HG03139 (cell line): ENCODE results near the gene CPLANE2.
"Not testable (repeated sequence)": the region's sequence is repeated elsewhere in the genome, so short reads cannot be mapped to it uniquely, and the experiment has no call there.

Experiments used
- ATAC-seq: cut with Tn5 transposase; IDR thresholded peaks from one replicate; pipeline ENCODE4 v1.9.1; 2021; ENCODE audit not compliant: unreplicated experiment

The CPLANE2 gene

GRCh38 chr1:16249596-16250241 is 12.7 kb upstream of the CPLANE2 start:
- no peak for ATAC-seq

DNA sequence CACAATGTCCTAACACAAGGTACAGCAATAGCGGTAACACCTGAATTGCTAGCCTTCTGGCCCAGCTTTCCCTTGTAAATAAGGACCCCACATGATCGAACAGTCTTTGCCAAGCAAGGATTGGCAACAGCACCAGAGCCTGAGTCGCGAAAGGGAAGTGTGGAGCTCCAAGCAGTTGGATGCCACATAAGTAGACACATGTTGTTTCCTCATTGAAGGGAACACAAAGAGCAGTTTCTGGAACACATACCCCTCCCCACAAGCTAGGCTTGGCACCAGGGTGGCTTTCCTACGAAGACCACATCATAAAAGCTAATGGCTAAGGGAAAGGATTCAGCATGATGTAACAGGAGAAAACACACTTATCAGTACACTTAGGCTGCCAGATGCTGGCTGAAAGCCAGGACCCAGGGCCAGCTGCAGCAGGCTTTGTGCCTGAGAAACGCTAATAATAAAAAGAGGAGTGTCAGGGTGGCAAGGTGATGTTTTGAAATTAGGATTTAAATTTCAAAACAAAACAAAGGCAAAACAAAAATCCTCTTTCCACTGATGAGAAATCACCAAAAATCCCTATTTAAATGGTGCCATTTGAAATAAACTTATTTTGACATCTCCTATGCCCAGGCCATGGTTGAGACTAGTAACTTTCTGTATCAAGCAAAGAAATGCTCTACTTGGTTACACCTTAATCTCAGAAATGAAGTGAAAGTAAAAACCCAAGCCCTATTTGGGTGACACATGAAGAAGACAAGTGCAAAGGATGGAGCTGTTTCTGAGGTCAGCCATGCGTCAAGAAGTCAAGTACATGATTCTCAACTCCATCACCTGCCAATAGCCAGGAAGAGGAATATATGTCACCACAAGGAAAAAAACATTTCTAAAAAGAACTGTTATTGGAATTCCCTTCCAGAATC is 11.9 kb upstream of the CPLANE2 start:
- ATAC-seq, result no peak

- no peak for ATAC-seq
These were observed 11.0 kb upstream of the CPLANE2 start for GRCh38 chr1:16248007-16248436.

DNA sequence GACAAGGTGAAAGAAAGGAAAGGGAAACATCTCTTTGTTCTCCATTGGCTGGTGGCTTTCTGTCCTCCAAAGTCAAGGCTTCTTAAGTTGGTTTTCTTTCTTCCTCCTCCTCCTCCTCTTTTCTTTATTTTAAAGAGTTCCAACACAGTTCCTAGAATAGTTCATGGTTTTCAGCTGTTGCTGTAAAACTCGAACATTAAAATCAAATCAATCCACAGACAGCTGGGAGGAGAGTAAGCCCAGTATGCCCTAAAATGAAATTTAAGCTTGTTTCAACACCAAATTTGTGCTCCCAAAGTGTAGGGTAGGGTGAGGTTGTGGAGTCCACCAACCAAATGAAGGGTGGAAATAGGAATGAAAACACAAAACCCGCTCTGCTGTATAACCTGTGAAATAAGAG is 10.5 kb upstream of the CPLANE2 start:
- no peak for ATAC-seq

DNA sequence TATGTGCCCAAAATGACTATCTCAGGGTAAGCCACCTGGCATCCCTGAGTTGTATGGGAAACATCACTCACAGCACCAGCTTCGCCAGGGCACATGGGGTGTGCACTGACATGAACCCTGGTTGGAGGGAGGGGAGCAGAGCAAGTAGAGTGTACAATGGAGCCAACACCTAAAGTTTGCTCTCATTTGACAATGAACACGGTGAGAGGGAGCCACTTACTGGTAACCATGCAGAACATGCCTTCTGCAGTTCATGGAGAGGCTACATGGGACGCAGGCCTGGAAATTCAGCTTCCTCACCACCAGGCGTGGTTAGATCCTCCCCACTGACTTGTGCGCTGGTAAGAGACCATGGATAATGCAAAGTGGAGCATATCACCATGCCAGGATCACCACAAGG is 10.0 kb upstream of the CPLANE2 start:
- no peak for ATAC-seq

- ATAC-seq, result not testable (repeated sequence)
These were observed 9.3 kb upstream of the CPLANE2 start for GRCh38 chr1:16246239-16246638.

DNA sequence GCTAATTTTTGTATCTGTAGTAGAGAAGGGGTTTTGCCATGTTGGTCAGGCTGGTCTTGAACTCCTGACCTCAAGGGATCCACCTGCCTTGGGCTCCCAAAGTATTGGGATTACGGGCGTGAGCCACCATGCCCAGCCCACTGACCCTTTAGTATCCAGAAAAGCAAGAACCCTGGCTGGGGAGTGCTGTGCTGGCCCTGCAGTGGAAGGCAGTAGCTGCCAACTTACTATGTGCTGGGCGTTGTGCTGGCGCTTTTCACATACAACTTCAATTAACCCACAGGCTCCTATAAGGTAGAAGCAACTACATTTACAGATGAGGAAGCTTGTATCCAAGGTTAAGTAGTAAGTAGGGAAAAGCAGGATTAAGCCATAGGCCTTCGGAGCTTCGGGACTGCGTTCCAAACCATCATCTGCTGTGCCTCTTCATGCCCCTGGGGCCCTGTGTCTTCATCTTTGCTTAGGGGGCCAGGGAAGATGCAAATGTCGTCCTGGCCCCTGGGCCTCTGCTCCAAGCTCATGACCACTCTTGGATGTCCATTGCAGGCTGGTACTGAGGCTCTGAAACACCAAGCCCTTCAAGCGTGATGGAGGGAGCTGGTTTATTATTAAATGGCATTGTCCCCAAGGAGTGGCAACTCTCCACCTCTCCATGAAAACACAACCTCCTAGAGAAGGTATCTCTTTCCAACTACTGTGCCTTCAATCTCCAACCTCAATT is 8.7 kb upstream of the CPLANE2 start:
- no peak for ATAC-seq

GRCh38 chr1:16244650-16245285 is 7.8 kb upstream of the CPLANE2 start:
- no peak for ATAC-seq

- ATAC-seq, result no peak
These were observed 7.1 kb upstream of the CPLANE2 start for GRCh38 chr1:16243936-16244649.

- ATAC-seq, result no peak
These were observed 6.2 kb upstream of the CPLANE2 start for GRCh38 chr1:16243215-16243610.

DNA sequence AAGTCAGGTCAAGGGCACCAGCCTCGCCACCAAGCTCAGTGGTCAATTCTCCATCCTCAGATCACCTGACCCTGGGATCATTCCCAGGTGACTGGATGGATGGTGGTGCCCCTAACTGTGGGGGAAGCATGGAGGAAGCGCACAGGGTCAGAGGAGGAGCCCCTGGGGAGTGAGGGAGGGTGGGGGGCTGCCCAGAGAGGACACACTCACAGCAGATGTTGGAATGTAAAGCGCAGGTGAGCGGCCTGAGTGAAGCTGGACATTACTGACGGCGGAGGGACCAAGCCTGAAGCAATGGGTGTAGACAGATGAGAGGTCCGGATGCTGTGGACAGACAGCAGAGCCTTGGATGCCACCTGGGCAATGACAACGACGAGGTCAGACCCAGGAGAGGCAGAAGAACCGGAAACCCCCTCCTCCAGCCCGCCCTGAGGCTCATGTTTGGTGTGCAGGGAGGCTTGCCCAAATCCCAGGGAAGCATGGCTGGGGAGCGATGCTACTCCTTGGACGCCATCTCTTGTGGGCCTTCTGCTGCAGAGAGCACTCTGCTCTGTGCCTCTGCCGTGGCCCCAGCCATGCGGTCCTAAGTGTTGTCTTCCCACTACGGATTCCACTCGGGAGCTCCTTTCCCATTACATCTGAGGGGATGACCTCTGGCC is 5.7 kb upstream of the CPLANE2 start:
- ATAC-seq, result no peak

DNA sequence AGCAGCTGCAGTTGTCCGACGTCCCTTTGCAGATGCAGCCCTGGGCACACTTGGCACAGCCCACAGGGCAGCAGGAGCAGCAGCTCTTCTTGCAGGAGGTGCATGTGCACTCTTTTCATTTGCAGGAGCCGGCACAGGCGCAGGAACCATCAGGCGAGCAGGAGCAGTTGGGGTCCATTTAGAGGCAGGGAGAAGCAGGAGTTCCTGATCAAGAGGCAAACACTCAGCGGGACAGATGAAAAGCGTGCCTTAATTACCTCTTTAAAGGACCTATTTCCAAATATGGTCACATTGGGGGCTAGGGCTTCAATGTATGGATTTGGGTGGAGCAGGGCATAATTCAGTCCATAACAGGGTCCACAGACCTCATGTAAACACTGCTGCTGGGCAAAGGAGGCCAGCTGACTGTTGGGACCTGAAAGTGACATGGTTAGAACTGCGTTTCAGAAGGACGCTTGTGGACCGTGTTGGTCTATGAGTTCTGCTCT is 4.3 kb upstream of the CPLANE2 start:
- no peak for ATAC-seq

DNA sequence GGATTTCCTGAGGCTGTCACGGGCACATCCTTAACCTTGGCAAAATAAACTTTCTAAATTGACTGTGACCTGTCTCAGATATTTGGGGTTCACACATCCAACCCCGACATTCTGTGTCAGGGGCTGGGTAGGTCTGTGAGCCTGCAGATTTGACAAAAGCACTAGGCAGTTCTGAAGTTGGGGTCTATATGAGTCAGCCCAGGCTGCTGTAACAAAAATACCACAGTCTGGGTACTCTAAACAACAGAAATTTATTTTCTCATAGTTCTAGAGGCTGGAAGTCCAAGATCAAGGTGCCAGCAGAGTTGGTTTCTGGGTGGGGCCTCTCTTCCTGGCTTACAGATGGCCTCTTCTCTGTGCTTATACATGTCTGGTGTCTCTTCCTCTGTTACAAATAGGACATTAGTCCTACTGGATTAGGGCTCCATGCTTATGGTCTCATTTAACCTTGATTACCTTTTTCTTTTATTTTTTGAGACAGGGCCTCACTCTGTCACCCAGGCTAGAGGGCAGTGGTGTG is 3.0 kb upstream of the CPLANE2 start:
- no peak for ATAC-seq

GRCh38 chr1:16237343-16237830 is 404 bp upstream of the CPLANE2 start:
- no peak for ATAC-seq

GRCh38 chr1:16235944-16236510 is 956 bp downstream of the CPLANE2 start:
- peak; percentile 36 for ATAC-seq

DNA sequence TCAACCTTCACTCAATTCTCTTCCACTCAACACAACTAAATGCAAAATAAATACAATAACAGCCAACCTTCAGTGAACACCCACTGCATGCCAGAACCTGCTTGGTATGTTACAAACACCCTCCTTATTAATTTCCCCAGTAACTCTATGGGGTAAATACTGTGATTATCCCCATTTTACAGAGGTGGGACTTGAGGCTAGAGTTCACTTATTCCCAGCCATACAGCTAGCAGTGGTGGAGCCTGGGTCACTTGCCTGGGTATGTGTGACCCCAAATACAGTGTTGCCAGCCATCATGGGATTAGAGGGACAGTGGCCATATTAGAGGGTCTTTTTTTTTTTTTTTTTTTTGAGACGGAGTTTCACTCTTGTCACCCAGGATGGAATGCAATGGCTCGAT is 1.6 kb downstream of the CPLANE2 start:
- no peak for ATAC-seq

DNA sequence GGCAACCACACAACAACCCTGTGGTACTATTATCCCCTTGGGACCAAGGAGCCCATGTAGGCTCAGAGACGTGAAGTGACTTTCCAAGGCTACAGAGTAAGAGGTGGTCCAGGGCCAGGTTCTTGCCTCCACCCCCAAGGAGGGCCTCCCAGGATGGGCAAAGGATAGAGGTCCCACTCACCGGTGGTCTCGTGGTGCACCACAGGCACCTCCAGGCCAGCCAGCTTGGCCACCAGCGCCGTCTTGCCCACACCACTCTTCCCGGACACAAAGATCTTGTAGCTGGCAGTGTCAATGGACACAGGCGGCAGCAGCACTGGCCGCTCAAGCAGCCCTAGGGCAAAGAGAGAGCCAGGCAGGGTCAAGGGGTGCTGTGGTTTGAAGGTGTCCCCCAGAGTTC is 3.6 kb downstream of the CPLANE2 start:
- ATAC-seq, result no peak

- no peak for ATAC-seq
These were observed 4.7 kb downstream of the CPLANE2 start for GRCh38 chr1:16232316-16232710.
